ENCODE data around the gene SMOC1. TPM values are rescaled to one million over a fixed set of nuclear protein-coding genes. Genes with fewer than 3 reads are reported as not detected.
A peak's percentile ranks its signal among the peaks of the same experiment; 100 is the strongest.

The SMOC1 gene
- polyA plus RNA-seq, 1 donor = 0.85 TPM

- no peaks in the 10 kb centered on the region for H3K36me3 ChIP-seq (ENCODE audit: control insufficient read depth, insufficient read depth, low read length)
- no peak for DNase-seq
- no peaks in the 10 kb centered on the region for H3K27me3 ChIP-seq (ENCODE audit: control insufficient read depth, insufficient read depth, low read length)
- no peaks in the 10 kb centered on the region for H3K9me3 ChIP-seq (ENCODE audit: control insufficient read depth, low read depth, low read length)
- H3K4me1 ChIP-seq (ENCODE audit: control insufficient read depth, insufficient read depth, low read length) = no peaks in the 10 kb centered on the region
- H3K4me3 ChIP-seq (ENCODE audit: low read length) = no peak overlapping the region
- H3K27ac ChIP-seq (ENCODE audit: low read length) = no peak overlapping the region
These were observed 140.5 kb downstream of the SMOC1 start for GRCh38 chr14:70019695-70020094.

- no peak for DNase-seq
- Histone ChIP-seq H3K4me3 (ENCODE audit: low read length) (no peak overlapping the region), H3K4me1 (ENCODE audit: control insufficient read depth, insufficient read depth, low read length) (no peaks in the 10 kb centered on the region), H3K27ac (ENCODE audit: low read length) (no peak overlapping the region), H3K9me3 (ENCODE audit: control insufficient read depth, low read depth, low read length) (no peaks in the 10 kb centered on the region), H3K36me3 (ENCODE audit: control insufficient read depth, insufficient read depth, low read length) (no peaks in the 10 kb centered on the region), H3K27me3 (ENCODE audit: control insufficient read depth, insufficient read depth, low read length) (no peaks in the 10 kb centered on the region)
- WGBS (ENCODE audit: insufficient coverage, low lambda C conversion rate) = no CpG with 5 or more reads among the region's 8 CpGs
These were observed 141.3 kb downstream of the SMOC1 start for GRCh38 chr14:70020352-70021170.

GRCh38 chr14:70021548-70022220, 142.5 kb downstream of the SMOC1 start:
- WGBS (ENCODE audit: insufficient coverage, low lambda C conversion rate) = no CpG with 5 or more reads among the region's 8 CpGs
- no peak for DNase-seq
- H3K9me3 ChIP-seq (ENCODE audit: control insufficient read depth, low read depth, low read length) = no peaks in the 10 kb centered on the region
- no peak overlapping the region for H3K4me3 ChIP-seq (ENCODE audit: low read length)
- H3K27ac ChIP-seq (ENCODE audit: low read length) = no peak overlapping the region
- H3K4me1 ChIP-seq (ENCODE audit: control insufficient read depth, insufficient read depth, low read length) = no peaks in the 10 kb centered on the region
- H3K36me3 ChIP-seq (ENCODE audit: control insufficient read depth, insufficient read depth, low read length) = no peaks in the 10 kb centered on the region
- H3K27me3 ChIP-seq (ENCODE audit: control insufficient read depth, insufficient read depth, low read length) = no peaks in the 10 kb centered on the region

- no peak overlapping the region for H3K27ac ChIP-seq (ENCODE audit: low read length)
- 100% methylated on average over 3 of the region's 15 CpGs for WGBS (ENCODE audit: insufficient coverage, low lambda C conversion rate)
- no peaks in the 10 kb centered on the region for H3K4me1 ChIP-seq (ENCODE audit: control insufficient read depth, insufficient read depth, low read length)
- no peak overlapping the region for H3K4me3 ChIP-seq (ENCODE audit: low read length)
- no peak for DNase-seq
- H3K9me3 ChIP-seq (ENCODE audit: control insufficient read depth, low read depth, low read length) = no peaks in the 10 kb centered on the region
- H3K36me3 ChIP-seq (ENCODE audit: control insufficient read depth, insufficient read depth, low read length) = no peaks in the 10 kb centered on the region
- H3K27me3 ChIP-seq (ENCODE audit: control insufficient read depth, insufficient read depth, low read length) = no peaks in the 10 kb centered on the region
These were observed 143.7 kb downstream of the SMOC1 start for GRCh38 chr14:70022771-70023445.

GRCh38 chr14:70023871-70024270, 144.7 kb downstream of the SMOC1 start:
- no peak overlapping the region for H3K4me3 ChIP-seq (ENCODE audit: low read length)
- H3K27me3 ChIP-seq (ENCODE audit: control insufficient read depth, insufficient read depth, low read length) = no peaks in the 10 kb centered on the region
- H3K4me1 ChIP-seq (ENCODE audit: control insufficient read depth, insufficient read depth, low read length) = no peaks in the 10 kb centered on the region
- no peak for DNase-seq
- no peak overlapping the region for H3K27ac ChIP-seq (ENCODE audit: low read length)
- H3K9me3 ChIP-seq (ENCODE audit: control insufficient read depth, low read depth, low read length) = no peaks in the 10 kb centered on the region
- WGBS (ENCODE audit: insufficient coverage, low lambda C conversion rate) = no CpG with 5 or more reads among the region's 1 CpG
- H3K36me3 ChIP-seq (ENCODE audit: control insufficient read depth, insufficient read depth, low read length) = no peaks in the 10 kb centered on the region

GRCh38 chr14:70027785-70028428, 148.7 kb downstream of the SMOC1 start:
- H3K36me3 ChIP-seq (ENCODE audit: control insufficient read depth, insufficient read depth, low read length) = no peaks in the 10 kb centered on the region
- H3K9me3 ChIP-seq (ENCODE audit: control insufficient read depth, low read depth, low read length) = no peaks in the 10 kb centered on the region
- H3K27ac ChIP-seq (ENCODE audit: low read length) = no peak overlapping the region
- H3K4me1 ChIP-seq (ENCODE audit: control insufficient read depth, insufficient read depth, low read length) = no peaks in the 10 kb centered on the region
- no peak overlapping the region for H3K4me3 ChIP-seq (ENCODE audit: low read length)
- DNase-seq = peak; percentile 27 to 55
- no peaks in the 10 kb centered on the region for H3K27me3 ChIP-seq (ENCODE audit: control insufficient read depth, insufficient read depth, low read length)
- WGBS (ENCODE audit: insufficient coverage, low lambda C conversion rate) = 83% methylated on average over 1 of the region's 17 CpGs

GRCh38 chr14:70029296-70030132, 150.3 kb downstream of the SMOC1 start:
- no peaks in the 10 kb centered on the region for H3K9me3 ChIP-seq (ENCODE audit: control insufficient read depth, low read depth, low read length)
- H3K27me3 ChIP-seq (ENCODE audit: control insufficient read depth, insufficient read depth, low read length) = no peaks in the 10 kb centered on the region
- H3K4me3 ChIP-seq (ENCODE audit: low read length) = no peak overlapping the region
- H3K27ac ChIP-seq (ENCODE audit: low read length) = no peak overlapping the region
- no peak for DNase-seq
- H3K4me1 ChIP-seq (ENCODE audit: control insufficient read depth, insufficient read depth, low read length) = no peaks in the 10 kb centered on the region
- WGBS (ENCODE audit: insufficient coverage, low lambda C conversion rate) = no CpG with 5 or more reads among the region's 6 CpGs
- H3K36me3 ChIP-seq (ENCODE audit: control insufficient read depth, insufficient read depth, low read length) = no peaks in the 10 kb centered on the region

- H3K27me3 ChIP-seq (ENCODE audit: control insufficient read depth, insufficient read depth, low read length) = no peaks in the 10 kb centered on the region
- no peak overlapping the region for H3K4me3 ChIP-seq (ENCODE audit: low read length)
- no peaks in the 10 kb centered on the region for H3K36me3 ChIP-seq (ENCODE audit: control insufficient read depth, insufficient read depth, low read length)
- no CpG with 5 or more reads among the region's 9 CpGs for WGBS (ENCODE audit: insufficient coverage, low lambda C conversion rate)
- H3K4me1 ChIP-seq (ENCODE audit: control insufficient read depth, insufficient read depth, low read length) = no peaks in the 10 kb centered on the region
- H3K9me3 ChIP-seq (ENCODE audit: control insufficient read depth, low read depth, low read length) = no peaks in the 10 kb centered on the region
- no peak overlapping the region for H3K27ac ChIP-seq (ENCODE audit: low read length)
- DNase-seq = no peak
These were observed 152.8 kb downstream of the SMOC1 start for GRCh38 chr14:70032016-70032415.

GRCh38 chr14:70032447-70032846, 153.2 kb downstream of the SMOC1 start:
- no peak for DNase-seq
- no peaks in the 10 kb centered on the region for H3K36me3 ChIP-seq (ENCODE audit: control insufficient read depth, insufficient read depth, low read length)
- no peaks in the 10 kb centered on the region for H3K27me3 ChIP-seq (ENCODE audit: control insufficient read depth, insufficient read depth, low read length)
- no peaks in the 10 kb centered on the region for H3K4me1 ChIP-seq (ENCODE audit: control insufficient read depth, insufficient read depth, low read length)
- H3K4me3 ChIP-seq (ENCODE audit: low read length) = no peak overlapping the region
- no peak overlapping the region for H3K27ac ChIP-seq (ENCODE audit: low read length)
- H3K9me3 ChIP-seq (ENCODE audit: control insufficient read depth, low read depth, low read length) = no peaks in the 10 kb centered on the region
- WGBS (ENCODE audit: insufficient coverage, low lambda C conversion rate) = no CpG with 5 or more reads among the region's 3 CpGs

All from large intestine (tissue), 3 donors.